Adrenal gland (tissue), 5 donors: ENCODE data around the gene FAM110A.

Source experiments
- POLR2A ChIP-seq, 2 donors: fragments of 450-650 bp; IDR thresholded peaks; one replicate each; pipeline ENCODE4 v1.6.1; 2017; ENCODE audit warnings: antibody characterized with exemption in 2 of 2, mild to moderate bottlenecking in 2 of 2, moderate library complexity in 1 of 2
- TF ChIP-seq, protein P1 (sequence below), 6 experiments: fragments of 450-650 bp in 4 of 6; fragments of 200-600 bp in 2 of 6; sonication (generic) in 1 of 6; IDR thresholded peaks; 1 replicate in 5 of 6; 2 replicates in 1 of 6; pipeline versions ENCODE4 v1.5.1 to v1.8.0; 2016 to 2021; ENCODE audit warnings: antibody characterized with exemption in 6 of 6, mild to moderate bottlenecking in 2 of 6, moderate library complexity in 1 of 6
- donor health status: DM: no; HTN: no; CAD: no.

GRCh38 chr20:891058-891705 lies 57.7 kb downstream of the FAM110A start:
- TF ChIP-seq, protein P1, sequence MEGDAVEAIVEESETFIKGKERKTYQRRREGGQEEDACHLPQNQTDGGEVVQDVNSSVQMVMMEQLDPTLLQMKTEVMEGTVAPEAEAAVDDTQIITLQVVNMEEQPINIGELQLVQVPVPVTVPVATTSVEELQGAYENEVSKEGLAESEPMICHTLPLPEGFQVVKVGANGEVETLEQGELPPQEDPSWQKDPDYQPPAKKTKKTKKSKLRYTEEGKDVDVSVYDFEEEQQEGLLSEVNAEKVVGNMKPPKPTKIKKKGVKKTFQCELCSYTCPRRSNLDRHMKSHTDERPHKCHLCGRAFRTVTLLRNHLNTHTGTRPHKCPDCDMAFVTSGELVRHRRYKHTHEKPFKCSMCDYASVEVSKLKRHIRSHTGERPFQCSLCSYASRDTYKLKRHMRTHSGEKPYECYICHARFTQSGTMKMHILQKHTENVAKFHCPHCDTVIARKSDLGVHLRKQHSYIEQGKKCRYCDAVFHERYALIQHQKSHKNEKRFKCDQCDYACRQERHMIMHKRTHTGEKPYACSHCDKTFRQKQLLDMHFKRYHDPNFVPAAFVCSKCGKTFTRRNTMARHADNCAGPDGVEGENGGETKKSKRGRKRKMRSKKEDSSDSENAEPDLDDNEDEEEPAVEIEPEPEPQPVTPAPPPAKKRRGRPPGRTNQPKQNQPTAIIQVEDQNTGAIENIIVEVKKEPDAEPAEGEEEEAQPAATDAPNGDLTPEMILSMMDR (IDR thresholded peaks at IDR 0.05) = no peak
- TF ChIP-seq POLR2A (IDR thresholded peaks at IDR 0.05) = no peak
